Ramos (cell line): ENCODE measurements around the gene PKN3.

ENCODE experiments used
- in situ Hi-C: fragments of 300-500 bp; cut with MboI; formaldehyde crosslinking; loops from one replicate; pipeline ENCODE4 v1.14.3; 2022; ENCODE audit warnings: low sequenced_read_pairs; ENCODE audit not compliant: unreplicated experiment

Gene PKN3

GRCh38 chr9:128731691-128732090 lies 29.4 kb downstream of the PKN3 start:
- in situ Hi-C loops = no loop called here

- in situ Hi-C loops = no loop called here
Observed at GRCh38 chr9:128732576-128732975, 30.3 kb downstream of the PKN3 start.

GRCh38 chr9:128733256-128733655 lies 31.0 kb downstream of the PKN3 start:
- in situ Hi-C loops = no loop called here

GRCh38 chr9:128735373-128735772 lies 33.1 kb downstream of the PKN3 start:
- in situ Hi-C loops = no loop called here

GRCh38 chr9:128742401-128742800 lies 40.1 kb downstream of the PKN3 start:
- in situ Hi-C loops = no loop called here

- in situ Hi-C loops = no loop called here
Observed at GRCh38 chr9:128743421-128743820, 41.1 kb downstream of the PKN3 start.

GRCh38 chr9:128747241-128747640 lies 44.9 kb downstream of the PKN3 start:
- in situ Hi-C loops = no loop called here

GRCh38 chr9:128750926-128751595 lies 48.8 kb downstream of the PKN3 start:
- in situ Hi-C loops = no loop called here

- in situ Hi-C loops = no loop called here
Observed at GRCh38 chr9:128753627-128754026, 51.3 kb downstream of the PKN3 start.

GRCh38 chr9:128757602-128758001 lies 55.3 kb downstream of the PKN3 start:
- in situ Hi-C loops = no loop called here

- in situ Hi-C loops = no loop called here
Observed at GRCh38 chr9:128762671-128763449, 60.6 kb downstream of the PKN3 start.

GRCh38 chr9:128764361-128764760 lies 62.1 kb downstream of the PKN3 start:
- in situ Hi-C loops = no loop called here

- in situ Hi-C loops = no loop called here
Observed at GRCh38 chr9:128765499-128765898, 63.2 kb downstream of the PKN3 start.

- in situ Hi-C loops = no loop called here
Observed at GRCh38 chr9:128768606-128769005, 66.3 kb downstream of the PKN3 start.
